HT-29 (cell line): ENCODE data around the gene RSPO3. TPM values are rescaled to one million over a fixed set of nuclear protein-coding genes. Genes with fewer than 3 reads are reported as not detected.
A peak's percentile ranks its signal among the peaks of the same experiment; 100 is the strongest.

Source experiments
- DNase-seq: peaks from one replicate; pipeline ENCODE4 v3.0.0-alpha.2; 2015; ENCODE audit warnings: low spot score
- total RNA-seq: library from RNA; depleted of rRNA; stranded (reverse); fragments of >200 nt; shearing (Covaris generic); gene quantifications from 2 replicates; pipeline ENCODE4 v1.2.3, GENCODE V29; 2014

RSPO3 gene
- total RNA-seq, 1 experiment from 2014 or later = not detected

GRCh38 chr6:127160484-127160883 lies 42.0 kb downstream of the RSPO3 start:
- DNase-seq = no peak

- DNase-seq = no peak
Measured at GRCh38 chr6:127162836-127163235, 44.4 kb downstream of the RSPO3 start.

- no peak for DNase-seq
Measured at GRCh38 chr6:127164036-127164435, 45.6 kb downstream of the RSPO3 start.

- no peak for DNase-seq
Measured at GRCh38 chr6:127164565-127164964, 46.1 kb downstream of the RSPO3 start.

- DNase-seq = no peak
Measured at GRCh38 chr6:127173156-127173940, 54.9 kb downstream of the RSPO3 start.

GRCh38 chr6:127176146-127176545 lies 57.7 kb downstream of the RSPO3 start:
- DNase-seq = no peak

- no peak for DNase-seq
Measured at GRCh38 chr6:127177030-127177922, 58.8 kb downstream of the RSPO3 start.

- no peak for DNase-seq
Measured at GRCh38 chr6:127177923-127178231, 59.4 kb downstream of the RSPO3 start.

GRCh38 chr6:127178746-127179145 lies 60.3 kb downstream of the RSPO3 start:
- DNase-seq = no peak

GRCh38 chr6:127180426-127180825 lies 62.0 kb downstream of the RSPO3 start:
- DNase-seq = no peak

GRCh38 chr6:127182501-127182900 lies 64.0 kb downstream of the RSPO3 start:
- DNase-seq = no peak

GRCh38 chr6:127185437-127185995 lies 67.0 kb downstream of the RSPO3 start:
- DNase-seq = no peak

GRCh38 chr6:127186889-127187288 lies 68.4 kb downstream of the RSPO3 start:
- DNase-seq = peak; percentile 33

- no peak for DNase-seq
Measured at GRCh38 chr6:127188744-127189143, 70.3 kb downstream of the RSPO3 start.

GRCh38 chr6:127190552-127190951 lies 72.1 kb downstream of the RSPO3 start:
- DNase-seq = peak; percentile 26

GRCh38 chr6:127191716-127192115 lies 73.2 kb downstream of the RSPO3 start:
- no peak for DNase-seq

GRCh38 chr6:127192911-127193541 lies 74.6 kb downstream of the RSPO3 start:
- no peak for DNase-seq

GRCh38 chr6:127195833-127196232 lies 77.4 kb downstream of the RSPO3 start:
- no peak for DNase-seq

GRCh38 chr6:127198549-127198948 lies 80.1 kb downstream of the RSPO3 start:
- no peak for DNase-seq

- no peak for DNase-seq
Measured at GRCh38 chr6:127199470-127199869, 81.0 kb downstream of the RSPO3 start.

GRCh38 chr6:127200114-127200513 lies 81.6 kb downstream of the RSPO3 start:
- DNase-seq = no peak

- no peak for DNase-seq
Measured at GRCh38 chr6:127201321-127201720, 82.8 kb downstream of the RSPO3 start.
